ENCODE results near the gene TBK1. TPM values are rescaled to one million over a fixed set of nuclear protein-coding genes. Genes with fewer than 3 reads are reported as not detected.

Gene TBK1
- total RNA-seq, 1 experiment from 2014 or later, result 23.6 TPM

DNA sequence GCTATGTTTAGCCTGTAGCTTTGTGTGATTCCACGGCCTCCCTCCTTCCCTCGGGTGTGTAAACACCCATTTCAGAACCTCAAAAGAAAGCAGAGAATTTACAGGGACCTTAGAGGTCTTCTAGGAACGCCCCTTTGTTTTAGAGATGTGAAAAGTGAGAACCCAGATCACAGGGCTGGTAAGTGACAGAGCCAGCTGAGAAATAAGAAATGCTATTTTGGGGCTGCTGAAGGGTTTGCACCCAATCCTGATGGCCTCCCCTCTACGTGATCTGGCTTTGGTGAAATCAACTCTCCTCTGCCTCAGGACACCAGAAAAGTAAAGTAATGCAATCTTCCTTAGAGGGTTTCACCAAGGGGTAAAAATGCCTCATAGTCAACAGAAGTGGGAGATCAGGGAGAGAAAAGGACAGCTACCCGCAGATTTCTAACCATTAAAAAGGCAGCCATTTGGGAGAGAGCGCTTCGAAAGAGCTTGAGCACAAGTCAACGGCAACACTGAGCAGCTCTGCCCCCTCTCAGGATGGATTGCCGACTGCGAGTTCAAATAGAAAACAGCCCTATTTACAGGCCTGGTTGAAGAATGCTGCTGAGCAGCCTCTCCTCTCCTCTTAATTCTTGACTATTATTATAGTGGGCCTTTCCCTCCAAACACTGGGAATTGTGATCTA, 79.9 kb downstream of the TBK1 start:
- H3K79me1 ChIP-seq (ENCODE audit: insufficient read depth, low read depth, low read length, poor library complexity, severe bottlenecking), result no peaks in the 10 kb centered on the region
- H3K9me3 ChIP-seq (ENCODE audit: control insufficient read depth, low read depth, low read length), result no peaks in the 10 kb centered on the region
- TF ChIP-seq, protein P1, sequence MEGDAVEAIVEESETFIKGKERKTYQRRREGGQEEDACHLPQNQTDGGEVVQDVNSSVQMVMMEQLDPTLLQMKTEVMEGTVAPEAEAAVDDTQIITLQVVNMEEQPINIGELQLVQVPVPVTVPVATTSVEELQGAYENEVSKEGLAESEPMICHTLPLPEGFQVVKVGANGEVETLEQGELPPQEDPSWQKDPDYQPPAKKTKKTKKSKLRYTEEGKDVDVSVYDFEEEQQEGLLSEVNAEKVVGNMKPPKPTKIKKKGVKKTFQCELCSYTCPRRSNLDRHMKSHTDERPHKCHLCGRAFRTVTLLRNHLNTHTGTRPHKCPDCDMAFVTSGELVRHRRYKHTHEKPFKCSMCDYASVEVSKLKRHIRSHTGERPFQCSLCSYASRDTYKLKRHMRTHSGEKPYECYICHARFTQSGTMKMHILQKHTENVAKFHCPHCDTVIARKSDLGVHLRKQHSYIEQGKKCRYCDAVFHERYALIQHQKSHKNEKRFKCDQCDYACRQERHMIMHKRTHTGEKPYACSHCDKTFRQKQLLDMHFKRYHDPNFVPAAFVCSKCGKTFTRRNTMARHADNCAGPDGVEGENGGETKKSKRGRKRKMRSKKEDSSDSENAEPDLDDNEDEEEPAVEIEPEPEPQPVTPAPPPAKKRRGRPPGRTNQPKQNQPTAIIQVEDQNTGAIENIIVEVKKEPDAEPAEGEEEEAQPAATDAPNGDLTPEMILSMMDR (conservative IDR thresholded peaks at IDR 0.05), result no peak
- Mint-ChIP-seq H3K4me1 (peaks cover 7 to 11% of the 10 kb centered on the region in 2 experiments), H3K27ac (peak overlapping the region in 2 of 3 experiments; percentile 20 to 89; a peak in 3 of 7 replicates), H3K4me3 (0 out of 5 replicates have a peak overlapping the region, but pooled peaks of 1 of the 2 experiments have one; percentile 4), H3K27me3 (ENCODE audit: low read depth) (no peaks in the 10 kb centered on the region; the same call in 1 of the 2 replicates), H3K9me3 (no peaks in the 10 kb centered on the region; a peak in 1 of 5 replicates), H3K36me3 (ENCODE audit: insufficient read depth in 1 of 3, low read depth in 3 of 3) (no peaks in the 10 kb centered on the region)
- no peak overlapping the region for H2BK15ac ChIP-seq (ENCODE audit: low read depth, low read length)
- H3K14ac ChIP-seq (ENCODE audit: insufficient read depth, low read length), result no peak overlapping the region
- no CpG with 5 or more reads among the region's 10 CpGs for WGBS (ENCODE audit: extremely low coverage, insufficient read length, low lambda C conversion rate)
- no peak overlapping the region for H3K18ac ChIP-seq (ENCODE audit: insufficient read length, low read depth, low read length)
- H2BK20ac ChIP-seq (ENCODE audit: low read depth, low read length, poor library complexity, severe bottlenecking), result no peak overlapping the region
- no peak overlapping the region for H3K4me2 ChIP-seq (ENCODE audit: insufficient read depth, insufficient read length, low read length)
- H4K8ac ChIP-seq (replicated peaks; ENCODE audit: insufficient read length, low read depth, low read length), result no peak overlapping the region
- no peaks in the 10 kb centered on the region for H3K4me1 ChIP-seq (ENCODE audit: insufficient read depth, low read length)
- no peak overlapping the region for H3K27ac ChIP-seq (ENCODE audit: insufficient read length, low read depth, low read length)
- no peak overlapping the region for H3K56ac ChIP-seq (ENCODE audit: insufficient read length, low read depth, low read length)
- H2AFZ ChIP-seq (ENCODE audit: low read length), result peak overlapping the region; percentile 51
- no peak overlapping the region for H2BK12ac ChIP-seq (ENCODE audit: insufficient read length, low read depth, low read length)
- H3K79me2 ChIP-seq (ENCODE audit: insufficient read depth, low read length), result no peaks in the 10 kb centered on the region
- no peak overlapping the region for H2BK5ac ChIP-seq (ENCODE audit: insufficient read length, low read length)
- H3K23ac ChIP-seq (ENCODE audit: insufficient read length, low read depth, low read length), result no peak overlapping the region
- H3K27me3 ChIP-seq (ENCODE audit: insufficient read depth, low read length), result no peaks in the 10 kb centered on the region
- no peak overlapping the region for H4K91ac ChIP-seq (ENCODE audit: insufficient read length, low read depth, low read length)
- H3T11ph ChIP-seq (ENCODE audit: low read length), result no peak overlapping the region
- peak; percentile 64 for DNase-seq
- H2BK120ac ChIP-seq (ENCODE audit: low read depth, low read length, poor library complexity, severe bottlenecking), result no peak overlapping the region
- H4K5ac ChIP-seq (ENCODE audit: insufficient read length, low read depth, low read length), result no peak overlapping the region
- no peak overlapping the region for H3K9ac ChIP-seq (ENCODE audit: extremely low read depth, insufficient read length, low read length)
- H2AK5ac ChIP-seq (ENCODE audit: insufficient read length, low read length), result no peak overlapping the region
- H4K20me1 ChIP-seq (ENCODE audit: control insufficient read depth, insufficient read depth, insufficient read length), result no peaks in the 10 kb centered on the region
- no peaks in the 10 kb centered on the region for H3K23me2 ChIP-seq (ENCODE audit: insufficient read length, low read depth, low read length, poor library complexity, severe bottlenecking)
- no peak overlapping the region for H3K4ac ChIP-seq (ENCODE audit: low read depth, low read length)
